Endothelial cell (in vitro differentiated cells): ENCODE data around the gene KCNQ1. TPM values are rescaled to one million over a fixed set of nuclear protein-coding genes. Genes with fewer than 3 reads are reported as not detected.

ENCODE experiments used
- DNase-seq: peaks from one replicate; pipeline ENCODE4 v3.0.0; 2021; ENCODE audit warnings: low spot score
- H3K27ac Mint-ChIP-seq: one replicate; pipeline ENCODE4 v1.8.0; 2021; ENCODE audit warnings: mixed read lengths, inconsistent platforms; ENCODE audit not compliant: unreplicated experiment
- H3K27me3 Mint-ChIP-seq: one replicate; pipeline ENCODE4 v1.8.0; 2021; ENCODE audit warnings: mild to moderate bottlenecking, moderate library complexity, mixed read lengths, inconsistent platforms; ENCODE audit not compliant: unreplicated experiment
- H3K36me3 Mint-ChIP-seq: one replicate; pipeline ENCODE4 v1.8.0; 2021; ENCODE audit warnings: mild to moderate bottlenecking, low read depth, mixed read lengths, inconsistent platforms; ENCODE audit not compliant: unreplicated experiment
- H3K4me1 Mint-ChIP-seq: one replicate; pipeline ENCODE4 v1.8.0; 2021; ENCODE audit warnings: mild to moderate bottlenecking, mixed read lengths, inconsistent platforms; ENCODE audit not compliant: unreplicated experiment
- H3K4me3 Mint-ChIP-seq: one replicate; pipeline ENCODE4 v1.8.0; 2021; ENCODE audit warnings: mild to moderate bottlenecking, mixed read lengths, inconsistent platforms; ENCODE audit not compliant: unreplicated experiment
- H3K9me3 Mint-ChIP-seq: one replicate; pipeline ENCODE4 v1.8.0; 2021; ENCODE audit warnings: mixed read lengths, inconsistent platforms; ENCODE audit not compliant: unreplicated experiment
- total RNA-seq: library from RNA; stranded (reverse); fragmentation: NEBNext Ultra II Directional; extraction: Animal tissue kit (Norgen Biotek cat#: 25700); gene quantifications from one replicate; pipeline ENCODE4 v1.2.1, GENCODE V29; 2021; ENCODE audit not compliant: unreplicated experiment
- TF ChIP-seq, protein P1 (sequence below): fragments of 200-600 bp; sonication (generic); IDR thresholded peaks from one replicate; pipeline ENCODE4 v1.5.0; 2021; ENCODE audit warnings: antibody characterized with exemption; ENCODE audit not compliant: unreplicated experiment

Gene KCNQ1
- total RNA-seq, 1 donor from 2014 or later = 35.3 TPM

DNA sequence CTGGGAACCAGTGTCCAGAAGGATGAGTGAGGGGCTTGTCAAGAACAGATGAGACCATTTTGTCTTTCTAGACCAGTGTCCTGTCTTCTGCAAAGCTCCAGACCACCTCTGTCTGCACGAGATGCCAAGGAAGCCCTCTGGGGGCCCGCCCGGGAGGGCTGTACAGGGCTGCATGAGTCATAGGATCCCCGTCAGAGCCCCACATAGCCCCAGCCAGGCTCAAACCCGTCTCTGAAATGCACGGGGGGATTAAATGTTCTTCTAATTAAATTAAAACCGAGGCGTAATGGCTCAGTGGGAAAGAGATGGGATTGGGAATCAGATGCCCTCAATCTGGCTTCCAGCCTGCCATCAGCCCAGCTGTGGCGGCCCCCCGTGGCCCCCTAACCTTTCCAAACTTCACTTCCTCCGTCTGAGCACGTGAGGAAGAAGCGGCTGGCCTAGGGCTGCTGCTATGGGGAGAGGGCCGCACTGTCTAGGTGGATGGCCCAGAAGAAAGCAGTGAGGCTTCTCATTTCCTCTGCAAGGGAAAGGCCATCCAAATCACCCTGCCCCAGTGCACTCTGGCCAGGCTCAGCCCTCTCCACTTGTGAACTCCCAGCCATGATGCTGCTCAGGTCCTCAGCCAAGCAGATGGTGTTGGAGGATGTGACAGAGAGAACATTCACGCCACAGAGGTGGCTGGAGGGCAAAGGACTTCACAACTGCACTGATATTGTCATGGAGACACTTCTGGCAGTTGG lies 222.2 kb downstream of the KCNQ1 start:
- no peaks in the 10 kb centered on the region for H3K4me1 Mint-ChIP-seq
- TF ChIP-seq, protein P1, sequence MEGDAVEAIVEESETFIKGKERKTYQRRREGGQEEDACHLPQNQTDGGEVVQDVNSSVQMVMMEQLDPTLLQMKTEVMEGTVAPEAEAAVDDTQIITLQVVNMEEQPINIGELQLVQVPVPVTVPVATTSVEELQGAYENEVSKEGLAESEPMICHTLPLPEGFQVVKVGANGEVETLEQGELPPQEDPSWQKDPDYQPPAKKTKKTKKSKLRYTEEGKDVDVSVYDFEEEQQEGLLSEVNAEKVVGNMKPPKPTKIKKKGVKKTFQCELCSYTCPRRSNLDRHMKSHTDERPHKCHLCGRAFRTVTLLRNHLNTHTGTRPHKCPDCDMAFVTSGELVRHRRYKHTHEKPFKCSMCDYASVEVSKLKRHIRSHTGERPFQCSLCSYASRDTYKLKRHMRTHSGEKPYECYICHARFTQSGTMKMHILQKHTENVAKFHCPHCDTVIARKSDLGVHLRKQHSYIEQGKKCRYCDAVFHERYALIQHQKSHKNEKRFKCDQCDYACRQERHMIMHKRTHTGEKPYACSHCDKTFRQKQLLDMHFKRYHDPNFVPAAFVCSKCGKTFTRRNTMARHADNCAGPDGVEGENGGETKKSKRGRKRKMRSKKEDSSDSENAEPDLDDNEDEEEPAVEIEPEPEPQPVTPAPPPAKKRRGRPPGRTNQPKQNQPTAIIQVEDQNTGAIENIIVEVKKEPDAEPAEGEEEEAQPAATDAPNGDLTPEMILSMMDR = no peak

DNA sequence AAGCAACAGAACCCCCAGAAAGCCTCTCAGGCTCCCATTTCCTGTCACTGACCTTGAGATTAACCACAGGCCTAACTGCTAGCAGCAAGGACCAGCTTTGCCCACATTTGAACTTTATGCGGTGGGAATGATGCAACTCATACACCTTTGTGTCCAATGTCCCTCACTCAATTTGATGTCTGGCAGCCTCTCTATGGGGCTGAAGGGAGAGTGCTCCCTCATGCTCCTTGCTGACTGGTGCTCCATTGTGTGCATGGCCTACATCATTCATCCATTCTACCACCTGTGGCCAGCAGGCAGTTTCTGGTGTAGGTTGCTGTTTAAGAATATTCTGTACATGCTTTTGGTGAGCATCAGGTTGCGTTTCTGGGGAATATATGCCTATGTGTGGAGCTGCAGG lies 223.1 kb downstream of the KCNQ1 start:
- Mint-ChIP-seq H3K4me3 (no peak overlapping the region), H3K9me3 (no peaks in the 10 kb centered on the region), H3K4me1 (no peaks in the 10 kb centered on the region), H3K27ac (no peak overlapping the region), H3K27me3 (peaks cover 6% of the 10 kb centered on the region), H3K36me3 (peaks cover 21% of the 10 kb centered on the region)
- DNase-seq = no peak
- TF ChIP-seq, protein P1 = no peak

More for the DNA sequence above, 222.2 kb downstream of the KCNQ1 start:
- Mint-ChIP-seq H3K4me3 (no peak overlapping the region), H3K9me3 (no peaks in the 10 kb centered on the region), H3K27ac (no peak overlapping the region), H3K27me3 (peaks cover 6% of the 10 kb centered on the region), H3K36me3 (peaks cover 26% of the 10 kb centered on the region)
- no peak for DNase-seq

DNA sequence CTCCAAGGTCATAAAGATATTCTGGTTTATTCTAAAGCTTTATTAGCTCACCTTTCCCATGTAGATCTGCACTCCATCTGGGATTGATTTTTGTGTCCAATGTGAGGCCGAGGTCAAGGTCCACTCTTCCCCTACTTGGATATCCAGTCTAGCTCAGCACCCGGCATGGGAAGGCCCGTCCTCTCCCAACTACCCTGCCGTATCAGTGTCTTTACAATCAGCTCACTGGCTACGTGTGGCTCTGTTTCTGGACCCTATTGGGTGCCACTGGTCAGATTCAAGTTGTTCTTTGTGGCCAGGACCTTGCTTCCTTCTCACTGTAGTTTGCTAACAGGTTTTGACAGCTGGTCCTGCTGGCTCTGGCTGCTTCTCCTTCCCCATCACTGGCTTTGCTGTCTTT lies 224.1 kb downstream of the KCNQ1 start:
- no peaks in the 10 kb centered on the region for H3K9me3 Mint-ChIP-seq
- DNase-seq = no peak

DNA sequence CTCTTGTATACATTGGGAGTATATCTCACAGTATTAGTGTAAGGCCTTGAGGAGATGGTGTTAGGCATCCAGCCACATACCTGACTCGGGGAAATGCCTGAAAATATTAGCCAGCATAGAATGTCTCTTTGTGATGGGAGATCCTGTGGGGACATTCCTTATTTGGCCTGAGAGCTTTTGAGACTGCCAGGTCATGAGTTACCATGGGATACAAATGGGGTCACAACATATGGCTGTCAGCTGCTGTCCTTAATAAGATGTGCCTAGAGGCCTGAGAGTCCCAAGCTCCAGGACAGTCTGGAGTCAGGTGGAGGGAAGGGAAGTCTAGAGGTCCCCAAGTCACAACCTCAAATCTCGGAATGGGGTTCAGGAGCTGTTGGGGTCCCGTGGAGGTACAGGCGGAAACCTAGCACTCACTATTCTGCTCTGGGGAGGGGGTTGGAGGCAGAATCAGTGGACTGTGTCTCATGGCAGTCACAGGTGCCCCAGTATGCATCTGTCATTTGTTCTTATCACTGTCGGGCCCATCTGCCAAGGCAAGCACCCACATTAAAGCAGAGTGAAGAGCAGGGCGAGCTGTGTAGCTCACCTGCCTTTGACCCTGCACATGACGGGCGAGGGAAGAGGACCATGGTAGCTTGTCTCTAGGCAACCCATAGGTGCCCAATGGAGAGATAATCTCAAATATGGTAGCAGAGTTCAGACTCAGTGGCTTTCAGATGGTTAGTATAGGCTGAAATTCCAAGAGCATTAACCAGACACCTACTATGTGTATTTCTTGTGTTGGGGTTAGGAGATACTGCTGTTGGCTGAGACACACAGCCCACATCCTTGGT lies 225.0 kb downstream of the KCNQ1 start:
- Mint-ChIP-seq H3K36me3 (peaks cover 17% of the 10 kb centered on the region), H3K9me3 (no peaks in the 10 kb centered on the region), H3K4me1 (no peaks in the 10 kb centered on the region), H3K4me3 (no peak overlapping the region), H3K27ac (no peak overlapping the region), H3K27me3 (peaks cover 2% of the 10 kb centered on the region)
- TF ChIP-seq, protein P1 = no peak
- no peak for DNase-seq

More for the DNA sequence above, 224.1 kb downstream of the KCNQ1 start:
- Mint-ChIP-seq H3K36me3 (peaks cover 21% of the 10 kb centered on the region), H3K4me1 (no peaks in the 10 kb centered on the region), H3K27me3 (peaks cover 4% of the 10 kb centered on the region), H3K27ac (no peak overlapping the region), H3K4me3 (no peak overlapping the region)
- TF ChIP-seq, protein P1 = no peak
